HCT116 (cell line): ENCODE data around the gene DCAF4L1. TPM values are rescaled to one million over a fixed set of nuclear protein-coding genes. Genes with fewer than 3 reads are reported as not detected.

Experiments
- ATAC-seq: fragments of 200-7000 bp; cut with Tn5 transposase; 2 replicates; pipeline ENCODE4 v1.9.1; 2020; ENCODE audit warnings: mild to moderate bottlenecking, moderate library complexity
- BruUV-seq: library from RNA; stranded (reverse); fragments of 400-500 nt; replicated peaks from 2 replicates; lab custom pipeline; 2021; lab: Mats Ljungman, UMichigan
- CTCF ChIA-PET: fragments of 300-600 bp; sonication (Branson Sonifier 250); formaldehyde crosslinking; loops from one replicate; lab custom pipeline; 2021; ENCODE audit warnings: antibody characterized with exemption; lab: Charles Lee
- POLR2A ChIA-PET: fragments of 300-600, 350-600 bp; sonication (Branson Sonifier 250); formaldehyde crosslinking; loops from one replicate; lab custom pipeline; 2021; ENCODE audit warnings: antibody characterized with exemption; lab: Charles Lee
- RAD21 ChIA-PET, 2 experiments: fragments of 300-600 bp; sonication (Branson Sonifier 250); formaldehyde crosslinking; loops; one replicate each; lab custom pipeline; 2023; ENCODE audit warnings: low total read pairs in 2 of 2; ENCODE audit not compliant: uncharacterized antibody in 2 of 2, unreplicated experiment in 2 of 2, low non-redundant PET in 1 of 2; lab: Charles Lee
- DNase-seq: peaks from one replicate; pipeline ENCODE4 v3.0.0-alpha.2; 2010; ENCODE audit warnings: low read depth, low spot score
- H2AFZ ChIP-seq: fragments of 200-600 bp; shearing (Covaris generic), sonication (generic); 2 replicates; pipeline ENCODE4 v1.6.1; 2017; ENCODE audit warnings: low read depth, mixed run types, mixed read lengths, antibody characterized with exemption, low read length; ENCODE audit not compliant: poor library complexity, severe bottlenecking
- H3K27ac ChIP-seq: 2 replicates; pipeline ENCODE4 v1.5.1; 2012; ENCODE audit warnings: low read depth, low read length
- H3K27me3 ChIP-seq: fragments of 200-600 bp; sonication (generic); 2 replicates; pipeline ENCODE4 v1.6.1; 2016; ENCODE audit warnings: mixed run types, low read length, mixed read lengths; ENCODE audit not compliant: insufficient read depth
- H3K36me3 ChIP-seq, 2 experiments: fragments of 200-500 bp in 1 of 2; fragments of 200-600 bp in 1 of 2; sonication (Bioruptor generic) in 1 of 2; sonication (generic) in 1 of 2; 2 replicates each; pipeline versions ENCODE4 v1.5.1 to v1.6.1; 2014 to 2016; ENCODE audit warnings: low read length in 2 of 2, inconsistent platforms in 1 of 2, mixed read lengths in 1 of 2, mixed run types in 1 of 2; ENCODE audit not compliant: insufficient read depth in 2 of 2, control insufficient read depth in 1 of 2
- H3K4me1 ChIP-seq, 2 experiments: fragments of 200-600 bp in 1 of 2; sonication (generic) in 1 of 2; 2 replicates each; pipeline versions ENCODE4 v1.5.1 to v1.6.1; 2012 to 2017; ENCODE audit warnings: low read length in 2 of 2, inconsistent platforms in 1 of 2, mild to moderate bottlenecking in 1 of 2, mixed read lengths in 1 of 2, mixed run types in 1 of 2, moderate library complexity in 1 of 2; ENCODE audit not compliant: insufficient read depth in 2 of 2, control insufficient read depth in 1 of 2
- H3K4me2 ChIP-seq: fragments of 200-600 bp; sonication (generic); 2 replicates; pipeline ENCODE4 v1.6.1; 2017; ENCODE audit warnings: mixed run types, low read length, mixed read lengths
- H3K4me3 ChIP-seq, 2 experiments: fragments of 200-600 bp in 1 of 2; sonication (generic) in 1 of 2; replicated peaks in 1 of 2; 2 replicates each; pipeline ENCODE4 v1.5.1; 2011 to 2016; ENCODE audit warnings: low read length in 2 of 2, control low read depth in 1 of 2, low read depth in 1 of 2, mild to moderate bottlenecking in 1 of 2, mixed read lengths in 1 of 2, mixed run types in 1 of 2
- H3K79me2 ChIP-seq: fragments of 200-600 bp; sonication (generic); 2 replicates; pipeline ENCODE4 v1.6.1; 2017; ENCODE audit warnings: mild to moderate bottlenecking, mixed run types, low read length, moderate library complexity, mixed read lengths; ENCODE audit not compliant: insufficient read depth
- H3K9ac ChIP-seq: fragments of 200-600 bp; sonication (generic); 2 replicates; pipeline ENCODE4 v1.6.1; 2016; ENCODE audit warnings: low read length, mixed read lengths
- H3K9me2 ChIP-seq: fragments of 200-600 bp; sonication (generic), shearing (Covaris generic); 2 replicates; pipeline ENCODE4 v1.6.1; 2017; ENCODE audit warnings: mixed run types, mild to moderate bottlenecking, moderate library complexity; ENCODE audit not compliant: insufficient read depth
- H3K9me3 ChIP-seq, 2 experiments: fragments of 200-500 bp in 1 of 2; fragments of 200-600 bp in 1 of 2; sonication (Bioruptor generic) in 1 of 2; sonication (generic) in 1 of 2; 2 replicates each; pipeline ENCODE4 v1.6.1; 2014 to 2017; ENCODE audit warnings: low read length in 2 of 2, mixed read lengths in 2 of 2, inconsistent platforms in 1 of 2, low read depth in 1 of 2, mild to moderate bottlenecking in 1 of 2, mixed run types in 1 of 2, moderate library complexity in 1 of 2; ENCODE audit not compliant: control insufficient read depth in 1 of 2, insufficient read depth in 1 of 2
- H4K20me1 ChIP-seq: fragments of 200-600 bp; sonication (generic), shearing (Covaris generic); 2 replicates; pipeline ENCODE4 v1.6.1; 2017; ENCODE audit warnings: mixed run types, mild to moderate bottlenecking, moderate library complexity; ENCODE audit not compliant: insufficient read depth
- CBX3 ChIP-seq: IDR thresholded peaks from 2 replicates; pipeline ENCODE4 v1.6.1; 2012; ENCODE audit warnings: low read depth
- CEBPB ChIP-seq: IDR thresholded peaks from 2 replicates; pipeline ENCODE4 v1.6.1; 2012; ENCODE audit warnings: low read depth
- EZH2phosphoT487 ChIP-seq: fragments of 200-600 bp; IDR thresholded peaks from 2 replicates; pipeline ENCODE4 v1.6.1; 2018; ENCODE audit warnings: antibody characterized with exemption, borderline replicate concordance
- FOSL1 ChIP-seq: IDR thresholded peaks from 2 replicates; pipeline ENCODE4 v1.6.1; 2012; ENCODE audit warnings: low read depth
- JUND ChIP-seq: IDR thresholded peaks from 2 replicates; pipeline ENCODE4 v1.6.1; 2012
- POLR2A ChIP-seq: IDR thresholded peaks from 2 replicates; pipeline ENCODE4 v1.7.0; 2011; ENCODE audit warnings: borderline replicate concordance; ENCODE audit not compliant: insufficient read depth, insufficient read length; ENCODE audit errors: extremely low read depth
- POLR2AphosphoS5 ChIP-seq: IDR thresholded peaks from 2 replicates; pipeline ENCODE4 v1.6.1; 2011; ENCODE audit warnings: mild to moderate bottlenecking, low read depth, low read length, moderate library complexity
- RAD21 ChIP-seq: IDR thresholded peaks from 2 replicates; pipeline ENCODE4 v1.6.1; 2012; ENCODE audit warnings: low read depth, mild to moderate bottlenecking
- YY1 ChIP-seq: IDR thresholded peaks from 2 replicates; pipeline ENCODE4 v1.6.1; 2011; ENCODE audit warnings: low read length, low read depth, moderate library complexity, mild to moderate bottlenecking; ENCODE audit not compliant: insufficient replicate concordance; ENCODE audit errors: extremely low read depth
- ZNF274 ChIP-seq: fragments of 200-500 bp; sonication (Bioruptor generic); IDR thresholded peaks from 2 replicates; pipeline ENCODE4 v1.6.1; 2014; ENCODE audit warnings: mild to moderate bottlenecking, low read depth, low read length, inconsistent platforms
- intact Hi-C: fragments of 100-400 bp; cut with micrococcal nuclease; formaldehyde crosslinking; loops from 2 replicates; pipeline ENCODE4 v1.10.0; 2022
- total RNA-seq: library from RNA; stranded (reverse); gene quantifications from one replicate; pipeline ENCODE4 v1.2.1, GENCODE V29; 2021; ENCODE audit not compliant: unreplicated experiment
- TF ChIP-seq, protein P1 (sequence below): IDR thresholded peaks from 2 replicates; pipeline ENCODE4 v1.6.1; 2011; ENCODE audit warnings: mild to moderate bottlenecking, low read length, moderate library complexity; ENCODE audit not compliant: insufficient replicate concordance; ENCODE audit errors: extremely low read depth

Gene DCAF4L1
- total RNA-seq, 1 experiment from 2014 or later, result 0.39 TPM

DNA sequence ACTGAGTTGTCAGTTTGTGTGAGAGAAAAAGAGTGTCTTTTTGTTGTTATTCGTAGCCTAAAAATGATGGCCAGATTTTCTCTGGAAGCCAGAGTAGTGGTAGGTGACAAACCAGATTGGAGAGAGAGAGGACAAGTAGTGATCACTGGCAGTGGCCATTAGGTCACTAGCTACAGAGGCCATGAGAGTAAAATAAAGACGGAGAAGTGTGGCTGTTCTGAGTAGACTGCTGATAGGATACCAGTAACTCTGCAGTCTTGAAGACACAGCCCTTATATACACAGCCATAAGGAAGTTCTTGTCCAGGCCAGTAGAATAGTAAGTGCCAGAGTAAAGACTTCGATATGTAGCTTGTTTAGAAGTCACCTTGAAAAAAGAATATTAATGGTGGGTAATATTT lies 16.5 kb downstream of the DCAF4L1 start:
- intact Hi-C loops, result no loop called here
- Histone ChIP-seq H3K27ac (no peak overlapping the region), H3K4me2 (no peak overlapping the region), H3K9me2 (no peaks in the 10 kb centered on the region), H3K4me3 (no peak overlapping the region), H3K27me3 (no peaks in the 10 kb centered on the region), H2AFZ (no peak overlapping the region), H3K4me1 (no peaks in the 10 kb centered on the region), H3K79me2 (peaks cover 20% of the 10 kb centered on the region; the same call in 1 of the 2 replicates), H4K20me1 (peaks cover 3% of the 10 kb centered on the region; the same call in 1 of the 2 replicates), H3K9ac (no peak overlapping the region), H3K9me3 (no peaks in the 10 kb centered on the region), H3K36me3 (no peaks in the 10 kb centered on the region)
- RAD21 ChIA-PET, result no interaction called here
- CTCF ChIA-PET, result no interaction called here
- BruUV-seq, result no TSS peak
- ATAC-seq, result no peak
- TF ChIP-seq CEBPB (no peak), EZH2phosphoT487 (no peak), JUND (no peak), YY1 (no peak), POLR2AphosphoS5 (no peak), ZNF274 (no peak), POLR2A (no peak), CBX3 (no peak), FOSL1 (no peak), RAD21 (no peak)
- TF ChIP-seq, protein P1, sequence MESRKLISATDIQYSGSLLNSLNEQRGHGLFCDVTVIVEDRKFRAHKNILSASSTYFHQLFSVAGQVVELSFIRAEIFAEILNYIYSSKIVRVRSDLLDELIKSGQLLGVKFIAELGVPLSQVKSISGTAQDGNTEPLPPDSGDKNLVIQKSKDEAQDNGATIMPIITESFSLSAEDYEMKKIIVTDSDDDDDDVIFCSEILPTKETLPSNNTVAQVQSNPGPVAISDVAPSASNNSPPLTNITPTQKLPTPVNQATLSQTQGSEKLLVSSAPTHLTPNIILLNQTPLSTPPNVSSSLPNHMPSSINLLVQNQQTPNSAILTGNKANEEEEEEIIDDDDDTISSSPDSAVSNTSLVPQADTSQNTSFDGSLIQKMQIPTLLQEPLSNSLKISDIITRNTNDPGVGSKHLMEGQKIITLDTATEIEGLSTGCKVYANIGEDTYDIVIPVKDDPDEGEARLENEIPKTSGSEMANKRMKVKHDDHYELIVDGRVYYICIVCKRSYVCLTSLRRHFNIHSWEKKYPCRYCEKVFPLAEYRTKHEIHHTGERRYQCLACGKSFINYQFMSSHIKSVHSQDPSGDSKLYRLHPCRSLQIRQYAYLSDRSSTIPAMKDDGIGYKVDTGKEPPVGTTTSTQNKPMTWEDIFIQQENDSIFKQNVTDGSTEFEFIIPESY, result no peak
- POLR2A ChIA-PET, result no interaction called here
- no peak for DNase-seq
